HUES64 (cell line): ENCODE results near the gene GPBAR1. TPM values are rescaled to one million over a fixed set of nuclear protein-coding genes. Genes with fewer than 3 reads are reported as not detected.

Experiments
- H3K27ac ChIP-seq: 2 replicates; pipeline ENCODE4 v1.7.0; 2013; ENCODE audit warnings: low read depth, low read length, inconsistent platforms
- H3K27me3 ChIP-seq: 2 replicates; pipeline ENCODE4 v1.6.1; 2013; ENCODE audit warnings: mild to moderate bottlenecking, low read length; ENCODE audit not compliant: insufficient read depth
- H3K36me3 ChIP-seq: 2 replicates; pipeline ENCODE4 v1.6.1; 2013; ENCODE audit warnings: mild to moderate bottlenecking, low read length; ENCODE audit not compliant: insufficient read depth
- H3K4me1 ChIP-seq: 2 replicates; pipeline ENCODE4 v1.6.1; 2013; ENCODE audit warnings: mild to moderate bottlenecking, low read length, moderate library complexity; ENCODE audit not compliant: insufficient read depth
- H3K4me3 ChIP-seq: 2 replicates; pipeline ENCODE4 v1.5.1; 2013; ENCODE audit warnings: mild to moderate bottlenecking, low read length, moderate library complexity
- H3K9ac ChIP-seq: 2 replicates; pipeline ENCODE4 v1.6.1; 2013; ENCODE audit warnings: mild to moderate bottlenecking, low read depth, low read length
- H3K9me3 ChIP-seq: 2 replicates; pipeline ENCODE4 v1.6.1; 2013; ENCODE audit warnings: low read depth, low read length; ENCODE audit not compliant: insufficient read depth
- WGBS: fragments of 150-250, 120-280 bp; methylation state at CpG from one replicate; pipeline ENCODE4 v1.1.7; 2013; ENCODE audit warnings: missing lambda C conversion rate; 5-methylcytosine and 5-hydroxymethylcytosine counted together
- polyA plus RNA-seq, 2 experiments: library from polyadenylated mRNA; stranded (reverse); fragments of 50-300 nt; gene quantifications; one replicate each; pipeline ENCODE4 v1.2.3, GENCODE V29; 2013

GPBAR1 gene, protein sequence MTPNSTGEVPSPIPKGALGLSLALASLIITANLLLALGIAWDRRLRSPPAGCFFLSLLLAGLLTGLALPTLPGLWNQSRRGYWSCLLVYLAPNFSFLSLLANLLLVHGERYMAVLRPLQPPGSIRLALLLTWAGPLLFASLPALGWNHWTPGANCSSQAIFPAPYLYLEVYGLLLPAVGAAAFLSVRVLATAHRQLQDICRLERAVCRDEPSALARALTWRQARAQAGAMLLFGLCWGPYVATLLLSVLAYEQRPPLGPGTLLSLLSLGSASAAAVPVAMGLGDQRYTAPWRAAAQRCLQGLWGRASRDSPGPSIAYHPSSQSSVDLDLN
- not detected for polyA plus RNA-seq (2013, experiment 1 of 2)
- 0.57 TPM for polyA plus RNA-seq (2013, experiment 2 of 2)

GRCh38 chr2:218260742-218261422 is at the start of gene GPBAR1:
TSS of gene GPBAR1 (plus strand) at chr2:218261015. CDS start at chr2:218262725, 1,710 bp downstream.
- Histone ChIP-seq H3K4me1 (peaks cover 12% of the 10 kb centered on the region; the same call in 1 of the 2 replicates), H3K27ac (peak within 1 kb of the TSS; percentile 43; the same call in 1 of the 2 replicates), H3K9ac (no peak within 1 kb of the TSS), H3K27me3 (no peaks in the 10 kb centered on the region), H3K4me3 (no peak within 1 kb of the TSS), H3K36me3 (peaks cover 28% of the 10 kb centered on the region), H3K9me3 (no peaks in the 10 kb centered on the region)
- 46% methylated on average over 8 of the region's 10 CpGs for WGBS

DNA sequence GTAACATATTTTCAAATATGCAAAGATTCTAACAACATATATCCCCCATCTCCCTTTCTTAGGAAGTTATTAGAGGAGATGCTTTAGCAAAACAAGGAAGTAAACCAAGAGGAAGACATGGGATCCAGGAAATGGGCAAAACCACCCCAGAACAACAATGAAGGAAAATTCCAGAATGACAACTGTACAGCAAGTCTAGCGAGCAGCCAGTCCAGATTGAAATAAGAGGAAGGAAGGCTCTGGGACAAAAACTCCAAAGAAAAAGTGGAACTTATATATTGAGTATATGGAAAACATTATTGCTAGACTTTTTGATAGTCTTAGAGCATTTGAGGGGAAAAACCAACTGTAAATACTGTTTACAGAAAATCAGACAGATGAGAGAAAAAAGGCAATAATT is 46.7 kb upstream of the GPBAR1 start:
- Histone ChIP-seq H3K36me3 (no peaks in the 10 kb centered on the region), H3K9me3 (no peaks in the 10 kb centered on the region), H3K27me3 (no peaks in the 10 kb centered on the region), H3K4me3 (no peak overlapping the region), H3K4me1 (peaks cover 11% of the 10 kb centered on the region), H3K9ac (no peak overlapping the region), H3K27ac (no peak overlapping the region)
- WGBS: 100% methylated on average over 1 of the region's 1 CpG

DNA sequence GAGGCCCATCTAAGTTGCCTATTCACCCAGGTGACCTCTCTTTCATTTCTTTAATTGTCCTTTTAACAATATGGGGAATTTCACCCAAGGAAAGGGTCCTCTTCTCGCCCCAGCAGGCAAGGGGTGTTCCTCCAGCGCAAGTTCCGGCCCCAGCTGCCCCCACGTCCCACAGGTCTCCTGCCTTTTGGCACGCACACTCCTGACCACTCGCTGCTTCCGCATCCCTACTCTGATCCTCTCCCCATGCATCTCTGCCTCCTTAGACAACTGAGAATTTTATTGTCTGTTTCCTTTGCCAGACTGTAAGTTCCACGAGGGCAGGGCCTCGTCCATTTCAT is 44.5 kb upstream of the GPBAR1 start:
- Histone ChIP-seq H3K27ac (no peak overlapping the region), H3K4me1 (peaks cover 19% of the 10 kb centered on the region), H3K4me3 (peak overlapping the region; percentile 98), H3K27me3 (no peaks in the 10 kb centered on the region), H3K36me3 (peaks cover 16% of the 10 kb centered on the region), H3K9me3 (no peaks in the 10 kb centered on the region), H3K9ac (no peak overlapping the region)
- WGBS: 80% methylated on average over 9 of the region's 9 CpGs

- peak within 1 kb of the TSS; percentile 80 for H3K9ac ChIP-seq
- no peaks in the 10 kb centered on the region for H3K27me3 ChIP-seq
- peaks cover 19% of the 10 kb centered on the region for H3K4me1 ChIP-seq
- peaks cover 19% of the 10 kb centered on the region for H3K36me3 ChIP-seq
- peak within 1 kb of the TSS; percentile 98 for H3K4me3 ChIP-seq
- peak within 1 kb of the TSS; percentile 81 for H3K27ac ChIP-seq
- WGBS: under 1% methylated on average over 50 of the region's 60 CpGs
- no peaks in the 10 kb centered on the region for H3K9me3 ChIP-seq
Measured at GRCh38 chr2:218216674-218217359, 44.0 kb upstream of the GPBAR1 start, which contains the start of gene ARPC2. TSS of gene ARPC2 (plus strand) at chr2:218217189. CDS start at chr2:218217471, 282 bp downstream.

GRCh38 chr2:218217360-218218267 is 43.2 kb upstream of the GPBAR1 start:
- 2% methylated on average over 47 of the region's 47 CpGs for WGBS
- Histone ChIP-seq H3K9ac (peak overlapping the region; percentile 80), H3K4me3 (peak overlapping the region; percentile 98), H3K27ac (peak overlapping the region; percentile 81), H3K27me3 (no peaks in the 10 kb centered on the region), H3K4me1 (peaks cover 19% of the 10 kb centered on the region), H3K36me3 (peaks cover 22% of the 10 kb centered on the region), H3K9me3 (no peaks in the 10 kb centered on the region)

DNA sequence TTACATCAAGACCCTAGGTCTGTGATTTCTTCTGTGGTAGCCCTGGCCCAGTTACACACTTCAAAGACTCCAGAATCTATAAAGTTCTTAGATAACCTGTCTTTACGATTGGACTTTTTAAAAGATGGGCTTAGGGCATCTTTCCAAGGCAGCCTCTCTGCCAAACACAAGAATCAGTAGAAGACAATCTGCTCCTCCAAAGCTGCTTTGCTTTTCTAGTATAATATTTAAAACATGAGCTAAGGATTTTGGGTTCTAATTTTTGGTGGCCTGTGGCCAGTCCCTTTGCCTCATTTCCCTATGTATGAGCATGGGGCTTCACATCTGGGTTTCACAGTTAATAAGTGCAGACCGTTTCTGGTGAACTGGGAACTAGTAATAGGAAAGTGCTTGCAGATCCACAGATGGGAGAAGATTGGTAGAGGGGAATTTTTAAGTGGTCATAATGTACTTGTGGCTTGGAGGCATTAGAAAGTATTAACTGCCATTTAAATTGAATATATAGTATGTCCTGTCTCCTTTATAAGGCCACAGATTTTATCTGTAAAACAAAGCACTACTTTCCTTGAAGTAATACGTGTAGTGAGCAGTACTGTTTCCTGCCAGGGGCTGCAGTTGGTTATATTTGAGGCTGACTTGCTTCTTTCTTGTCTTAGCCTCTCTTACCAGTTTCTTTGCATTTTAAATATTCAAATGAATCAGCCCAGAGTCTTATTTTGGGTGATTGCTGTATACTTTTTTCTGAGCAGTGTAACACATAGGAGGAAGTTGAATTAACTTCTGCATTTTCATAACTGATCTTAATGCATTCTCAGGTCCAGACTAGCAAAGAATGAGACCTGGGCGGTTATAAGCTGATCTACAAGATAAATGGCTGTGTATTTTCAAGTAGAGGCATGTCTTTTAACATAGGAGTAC is 42.3 kb upstream of the GPBAR1 start:
- peaks cover 31% of the 10 kb centered on the region for H3K36me3 ChIP-seq
- H3K4me3 ChIP-seq: peak overlapping the region; percentile 98
- H3K9ac ChIP-seq: peak overlapping the region; percentile 80
- peaks cover 19% of the 10 kb centered on the region for H3K4me1 ChIP-seq
- H3K9me3 ChIP-seq: no peaks in the 10 kb centered on the region
- H3K27me3 ChIP-seq: no peaks in the 10 kb centered on the region
- H3K27ac ChIP-seq: peak overlapping the region; percentile 81
- 42% methylated on average over 3 of the region's 4 CpGs for WGBS

DNA sequence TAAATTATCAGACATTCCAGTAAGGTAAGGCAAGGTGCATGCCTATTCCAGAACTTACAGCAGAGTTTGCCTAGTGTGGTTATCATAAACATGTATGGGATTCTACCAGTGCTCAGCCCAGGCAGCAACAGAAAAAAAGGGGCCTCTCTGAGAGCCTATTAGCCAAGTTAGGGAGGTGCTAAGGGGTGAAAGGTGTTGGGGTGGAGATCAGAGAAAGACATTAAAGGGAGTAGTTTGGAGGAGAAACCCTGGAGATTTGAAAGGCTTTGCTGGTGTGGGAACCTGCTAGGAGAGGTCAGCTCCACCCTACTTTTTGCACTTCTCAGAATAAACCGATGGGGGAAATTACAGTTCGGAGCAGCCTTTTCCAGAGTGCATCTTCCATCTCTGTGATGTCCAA is 40.9 kb upstream of the GPBAR1 start:
- peaks cover 19% of the 10 kb centered on the region for H3K4me1 ChIP-seq
- no peaks in the 10 kb centered on the region for H3K27me3 ChIP-seq
- no peak overlapping the region for H3K9ac ChIP-seq
- H3K9me3 ChIP-seq: no peaks in the 10 kb centered on the region
- no peak overlapping the region for H3K27ac ChIP-seq
- 86% methylated on average over 2 of the region's 2 CpGs for WGBS
- H3K36me3 ChIP-seq: peaks cover 44% of the 10 kb centered on the region
- H3K4me3 ChIP-seq: 0 out of 2 replicates have a peak overlapping the region, but pooled peaks have one; percentile 12

GRCh38 chr2:218221000-218221399 is 39.8 kb upstream of the GPBAR1 start:
- H3K4me3 ChIP-seq: no peak overlapping the region
- no peak overlapping the region for H3K27ac ChIP-seq
- H3K9me3 ChIP-seq: no peaks in the 10 kb centered on the region
- H3K9ac ChIP-seq: no peak overlapping the region
- WGBS: 94% methylated on average over 5 of the region's 5 CpGs
- peaks cover 19% of the 10 kb centered on the region for H3K4me1 ChIP-seq
- H3K36me3 ChIP-seq: peaks cover 54% of the 10 kb centered on the region
- H3K27me3 ChIP-seq: no peaks in the 10 kb centered on the region

DNA sequence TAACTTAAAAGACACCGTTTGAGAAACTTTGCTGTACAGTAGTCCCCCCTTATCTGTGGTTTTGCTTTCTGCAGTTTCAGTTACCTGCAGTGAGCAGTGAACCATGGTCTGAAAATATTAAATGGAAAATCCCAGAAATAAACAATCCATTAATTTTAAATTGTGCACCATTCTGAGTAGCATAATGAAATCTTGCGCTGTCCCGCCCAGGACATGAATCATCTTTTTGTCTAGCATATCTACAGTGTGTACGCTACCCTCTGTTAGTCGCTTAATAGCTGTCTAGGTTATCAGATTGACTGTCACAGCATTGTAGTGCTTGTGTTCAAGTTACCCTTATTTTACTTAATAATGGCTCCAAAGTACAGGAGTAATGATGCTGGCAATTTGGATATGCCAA is 37.8 kb upstream of the GPBAR1 start:
- peaks cover 68% of the 10 kb centered on the region for H3K36me3 ChIP-seq
- H3K9me3 ChIP-seq: no peaks in the 10 kb centered on the region
- no peak overlapping the region for H3K4me3 ChIP-seq
- WGBS: 96% methylated on average over 5 of the region's 5 CpGs
- no peak overlapping the region for H3K27ac ChIP-seq
- H3K27me3 ChIP-seq: no peaks in the 10 kb centered on the region
- H3K9ac ChIP-seq: no peak overlapping the region
- peaks cover 19% of the 10 kb centered on the region for H3K4me1 ChIP-seq

- Histone ChIP-seq H3K9ac (no peak overlapping the region), H3K4me3 (no peak overlapping the region), H3K4me1 (peaks cover 7% of the 10 kb centered on the region), H3K27me3 (no peaks in the 10 kb centered on the region), H3K36me3 (peaks cover 78% of the 10 kb centered on the region), H3K27ac (no peak overlapping the region), H3K9me3 (no peaks in the 10 kb centered on the region)
- 100% methylated on average over 1 of the region's 1 CpG for WGBS
Measured at GRCh38 chr2:218224186-218224585, 36.6 kb upstream of the GPBAR1 start.
